Activated CD4-positive, alpha-beta T cell treated with anti-CD3 and anti-CD28 coated beads, Interleukin-10, Interleukin-2, amounts not matched to agents 100 ng/mL and 50 ng/mL, durations not matched to agents 16 hours and 8 hours (primary cell): ENCODE data around the gene SLC28A3.
"Not testable (repeated sequence)": the region's sequence is repeated elsewhere in the genome, so short reads cannot be mapped to it uniquely, and the experiment has no call there.

ENCODE experiments used
- DNase-seq: peaks from one replicate; pipeline ENCODE4 v3.0.0-alpha.2; 2020

SLC28A3 gene, protein sequence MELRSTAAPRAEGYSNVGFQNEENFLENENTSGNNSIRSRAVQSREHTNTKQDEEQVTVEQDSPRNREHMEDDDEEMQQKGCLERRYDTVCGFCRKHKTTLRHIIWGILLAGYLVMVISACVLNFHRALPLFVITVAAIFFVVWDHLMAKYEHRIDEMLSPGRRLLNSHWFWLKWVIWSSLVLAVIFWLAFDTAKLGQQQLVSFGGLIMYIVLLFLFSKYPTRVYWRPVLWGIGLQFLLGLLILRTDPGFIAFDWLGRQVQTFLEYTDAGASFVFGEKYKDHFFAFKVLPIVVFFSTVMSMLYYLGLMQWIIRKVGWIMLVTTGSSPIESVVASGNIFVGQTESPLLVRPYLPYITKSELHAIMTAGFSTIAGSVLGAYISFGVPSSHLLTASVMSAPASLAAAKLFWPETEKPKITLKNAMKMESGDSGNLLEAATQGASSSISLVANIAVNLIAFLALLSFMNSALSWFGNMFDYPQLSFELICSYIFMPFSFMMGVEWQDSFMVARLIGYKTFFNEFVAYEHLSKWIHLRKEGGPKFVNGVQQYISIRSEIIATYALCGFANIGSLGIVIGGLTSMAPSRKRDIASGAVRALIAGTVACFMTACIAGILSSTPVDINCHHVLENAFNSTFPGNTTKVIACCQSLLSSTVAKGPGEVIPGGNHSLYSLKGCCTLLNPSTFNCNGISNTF

DNA sequence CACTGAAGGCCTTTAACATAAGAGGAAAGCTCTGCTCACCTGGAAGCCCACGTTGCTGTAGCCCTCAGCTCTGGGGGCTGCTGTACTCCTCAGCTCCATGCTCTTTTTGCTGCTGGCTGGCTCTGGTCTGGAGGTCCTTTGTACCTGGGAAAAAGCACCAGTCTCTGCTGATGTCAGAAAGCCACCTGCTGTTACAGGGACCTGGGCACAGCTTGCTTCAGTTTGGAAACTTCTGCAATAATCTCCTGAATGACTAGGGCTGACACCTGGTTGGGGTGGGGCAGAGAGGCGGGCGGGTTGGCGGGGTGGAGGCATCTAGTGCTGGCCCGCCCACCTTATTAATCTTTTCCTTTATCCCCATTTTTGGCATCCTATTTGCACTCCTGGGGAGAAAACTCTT, at the start of gene SLC28A3:
SLC28A3 (minus strand) TSS at position 224 of the 400 bp plus-strand sequence; CDS start at position 99, 125 bp downstream.
- DNase-seq, result no peak

DNA sequence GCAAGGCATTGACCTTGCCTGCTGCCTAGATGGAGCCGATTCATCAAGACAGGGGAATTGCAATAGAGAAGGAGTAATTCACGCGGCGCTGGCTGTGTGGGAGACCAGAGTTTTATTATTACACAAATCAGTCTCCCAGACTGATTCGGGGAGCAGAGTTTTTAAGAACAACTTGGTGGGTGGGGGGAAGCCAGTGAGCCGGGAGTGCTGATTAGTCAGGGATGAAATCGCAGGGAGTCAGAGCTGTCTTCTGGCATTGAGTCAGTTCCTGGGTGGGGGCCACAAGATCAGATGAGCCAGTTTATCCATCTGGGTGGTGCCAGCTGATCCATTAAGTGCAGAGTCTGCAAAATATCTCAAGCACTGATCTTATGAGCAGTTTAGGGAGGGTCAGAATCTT, 49.7 kb upstream of the SLC28A3 start:
- DNase-seq, result peak; percentile 31

DNA sequence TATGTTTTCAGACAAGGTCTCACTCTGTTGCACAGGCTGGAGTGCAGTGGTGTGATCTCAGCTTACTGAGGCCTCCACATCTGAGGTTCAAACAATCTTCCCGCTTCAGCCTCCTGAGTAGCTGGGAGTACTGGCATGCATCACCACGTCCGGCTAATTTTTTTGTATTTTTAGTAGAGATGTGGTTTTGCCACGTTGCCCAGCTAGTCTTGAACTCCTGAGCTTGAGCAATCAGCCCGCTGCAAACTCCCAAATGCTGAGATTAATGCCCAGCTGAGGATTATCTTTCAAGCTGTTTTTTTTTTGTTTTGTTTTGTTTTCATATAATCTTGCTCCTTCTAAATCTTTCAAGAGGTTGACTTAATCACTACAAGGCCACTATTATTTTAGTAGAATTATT, 47.3 kb upstream of the SLC28A3 start:
- no peak for DNase-seq

DNA sequence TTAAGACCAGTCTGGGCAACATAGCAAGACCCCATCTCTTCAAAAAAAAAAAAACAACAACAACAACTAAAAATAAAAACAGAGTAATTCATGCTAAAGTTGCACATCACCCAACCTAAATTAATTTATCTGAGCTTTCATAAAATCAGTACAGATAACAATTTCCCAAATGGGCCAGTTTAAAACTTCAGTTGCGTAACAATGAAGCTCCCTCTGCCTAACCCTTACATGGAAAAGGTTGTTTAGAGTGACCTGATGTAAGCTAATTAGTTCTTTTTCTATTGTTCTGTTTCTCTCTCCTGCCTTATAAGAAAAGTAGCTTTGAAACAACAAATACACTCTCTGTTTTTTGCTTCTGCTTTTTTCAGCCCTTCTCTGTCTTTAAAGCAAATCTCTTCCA, 46.2 kb upstream of the SLC28A3 start:
- DNase-seq, result no peak

DNA sequence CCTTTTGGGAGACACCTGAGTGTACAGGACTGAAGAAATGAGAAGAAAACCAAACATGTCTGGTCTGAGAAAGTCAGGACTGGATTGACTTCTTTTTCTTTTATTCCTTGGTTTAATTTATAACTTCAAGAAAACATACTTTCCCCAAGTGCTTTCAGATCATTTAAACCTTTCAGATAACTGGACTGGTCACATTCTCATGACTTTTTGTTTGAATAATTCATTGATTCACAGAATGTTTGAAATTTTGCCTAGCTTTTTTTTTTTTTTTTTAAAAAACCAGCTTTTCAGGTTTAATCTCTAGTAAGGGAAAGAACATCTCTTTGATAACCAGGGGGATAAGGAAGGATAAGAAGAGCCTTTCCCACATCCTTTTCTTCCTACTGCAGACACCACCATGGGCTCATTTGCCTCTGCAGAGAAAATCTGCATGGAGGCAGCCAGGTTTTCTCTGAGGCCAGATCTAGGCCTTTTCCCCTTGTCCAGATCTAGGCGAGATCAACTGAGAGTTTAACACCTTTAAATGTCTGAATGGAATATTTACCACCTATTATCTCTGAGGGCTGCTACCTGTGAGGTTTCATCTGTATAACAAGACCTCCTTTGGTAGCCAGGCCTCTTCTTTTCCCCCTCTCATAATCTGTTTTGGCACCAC, 45.0 kb upstream of the SLC28A3 start:
- no peak for DNase-seq

DNA sequence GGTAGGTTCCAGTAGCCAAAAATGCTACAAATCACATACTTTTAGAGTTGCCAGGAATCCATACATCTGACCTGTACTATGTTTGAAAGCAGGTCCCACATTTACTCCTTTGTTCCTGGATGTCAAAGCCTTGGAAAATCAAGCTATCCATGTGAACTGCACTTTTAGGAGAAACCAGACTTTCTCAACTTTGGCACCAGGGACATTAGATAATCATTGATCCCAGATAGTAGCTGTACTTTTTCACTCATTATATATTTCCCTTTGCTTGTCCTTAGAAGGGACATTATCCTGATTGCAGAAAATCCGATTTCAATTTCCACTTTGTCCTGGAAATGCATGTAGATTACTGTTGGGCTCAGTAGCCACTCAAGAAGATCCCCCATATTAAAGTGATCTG, 44.1 kb upstream of the SLC28A3 start:
- DNase-seq, result no peak

DNA sequence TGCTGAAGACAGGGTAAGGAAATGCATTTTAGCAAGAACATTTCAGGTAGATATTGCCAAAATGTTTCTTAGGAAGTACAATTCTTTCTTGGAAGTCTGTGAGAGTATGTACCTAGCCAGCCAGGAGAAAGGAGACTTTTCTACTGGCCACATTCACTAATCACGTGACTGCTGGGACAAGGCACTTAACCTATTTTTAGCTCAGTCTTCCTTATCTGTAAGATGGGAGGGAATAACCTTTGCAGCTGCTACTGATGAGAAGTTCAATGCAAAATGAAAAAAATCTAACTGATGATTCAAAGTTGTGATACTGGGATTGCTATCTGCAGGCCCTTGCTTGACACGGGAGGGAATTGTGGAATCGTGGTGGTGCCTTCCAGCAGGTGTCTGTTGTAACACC, 42.6 kb upstream of the SLC28A3 start:
- DNase-seq, result no peak

DNA sequence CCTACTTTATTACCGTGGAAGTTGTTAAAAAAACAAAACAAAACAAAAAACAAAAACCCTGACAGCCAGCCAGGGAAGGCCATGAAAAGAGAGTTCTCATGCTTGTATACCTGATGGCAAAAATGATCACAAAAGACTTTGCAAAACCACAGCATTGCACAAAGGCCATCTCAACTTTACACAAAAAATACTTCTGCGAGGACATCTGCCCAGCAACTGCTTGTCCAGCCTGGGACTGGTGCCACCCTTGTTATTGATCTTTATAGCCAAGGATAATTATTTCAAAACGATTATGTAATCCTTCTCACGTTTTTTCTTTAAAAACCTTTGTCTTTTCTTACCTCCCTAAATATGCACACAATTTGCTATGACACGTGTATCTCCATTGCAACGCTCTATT, 42.2 kb upstream of the SLC28A3 start:
- DNase-seq, result no peak

DNA sequence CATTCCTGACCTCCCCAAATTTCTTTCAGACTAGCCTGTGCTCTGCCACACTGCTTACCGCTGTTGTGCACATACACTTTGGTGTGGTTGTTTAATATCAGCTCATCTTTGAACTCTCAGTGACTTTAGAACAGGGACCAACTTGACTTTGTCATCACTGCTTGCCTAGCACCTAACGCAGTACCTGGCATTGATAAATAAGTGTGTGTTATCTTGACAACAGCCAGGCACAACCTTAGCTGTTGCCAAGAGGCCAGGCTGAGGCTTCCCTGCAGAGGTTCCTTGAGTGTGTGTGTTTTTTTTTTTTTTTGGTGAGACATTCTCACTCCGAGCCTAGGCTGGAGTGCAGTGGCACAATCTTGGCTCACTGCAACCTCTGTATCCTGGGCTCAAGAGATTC, 41.0 kb upstream of the SLC28A3 start:
- DNase-seq, result no peak

DNA sequence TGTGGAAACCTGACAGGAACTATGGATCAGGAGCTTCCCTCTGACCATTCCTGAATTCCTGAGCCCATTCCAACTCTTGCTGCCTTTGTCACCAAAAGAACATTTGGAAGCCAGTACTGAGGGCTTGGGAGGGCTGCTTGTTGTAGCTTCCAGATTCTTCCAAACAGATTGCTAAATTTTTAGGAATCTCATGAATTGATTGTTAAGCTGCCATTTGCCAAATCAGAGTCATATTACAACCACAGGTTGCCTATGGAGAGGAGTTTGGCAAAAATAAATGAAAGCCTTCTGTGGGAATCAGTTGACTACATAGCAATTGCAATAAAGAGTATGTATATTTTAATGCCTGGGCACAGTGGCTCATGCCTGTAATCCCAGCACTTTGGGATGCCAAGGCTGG, 39.2 kb upstream of the SLC28A3 start:
- DNase-seq, result no peak

DNA sequence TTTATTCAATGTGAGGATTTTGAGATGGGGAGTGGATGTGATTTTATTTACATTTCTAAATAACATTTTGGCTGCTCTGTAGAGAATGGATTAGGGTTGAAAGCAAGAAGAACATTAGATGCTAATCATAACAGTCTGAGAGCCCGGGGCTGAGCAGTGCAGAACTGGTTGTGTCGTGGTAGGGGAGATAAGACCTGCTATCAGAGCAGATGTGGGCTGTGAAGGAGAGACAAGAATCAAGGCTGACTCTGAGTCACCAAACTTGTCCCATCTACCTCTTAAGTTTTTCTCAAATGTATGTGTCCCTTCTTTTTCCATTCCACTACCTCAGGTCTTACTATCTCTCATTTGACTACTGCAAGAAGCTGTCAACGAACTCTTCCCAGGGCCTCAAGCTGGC, 35.4 kb upstream of the SLC28A3 start:
- DNase-seq, result no peak

DNA sequence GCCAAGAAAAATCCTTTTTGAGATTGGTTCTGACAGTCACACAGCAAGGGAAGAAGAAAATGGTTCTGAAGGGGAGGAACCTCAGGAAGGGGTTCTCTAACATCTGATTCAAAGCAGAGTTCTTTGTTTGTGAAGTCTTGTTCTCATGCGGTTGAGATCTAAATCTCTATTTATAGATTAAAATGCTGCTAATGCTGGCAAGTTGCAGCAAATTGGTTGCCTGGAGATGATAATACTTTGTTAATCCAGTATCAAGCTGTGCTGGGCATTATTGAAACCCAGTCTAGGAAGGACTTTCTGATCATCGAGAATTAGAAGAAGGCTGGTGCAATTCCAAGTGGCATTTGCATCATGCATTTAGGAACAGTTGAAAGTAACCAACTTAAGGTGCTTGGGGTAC, 34.0 kb upstream of the SLC28A3 start:
- DNase-seq, result no peak

DNA sequence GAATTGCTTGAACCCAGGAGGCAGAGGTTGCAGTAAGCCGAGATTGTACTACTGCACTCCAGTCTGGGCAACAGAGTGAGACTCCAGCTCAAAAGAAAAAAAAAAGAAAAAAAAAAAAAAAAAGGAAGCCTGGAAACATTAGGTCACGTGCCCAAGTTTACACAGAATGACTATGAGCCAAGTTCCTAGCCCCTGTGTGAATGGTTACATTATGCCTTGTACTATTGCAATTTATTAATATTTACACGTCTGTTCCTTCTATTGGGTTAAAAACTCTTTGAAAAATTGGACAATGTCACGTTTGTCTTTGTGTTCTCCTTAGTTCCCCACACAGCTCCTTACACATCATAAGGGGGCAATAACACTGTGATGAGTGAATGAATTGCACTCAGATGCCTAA, 33.5 kb upstream of the SLC28A3 start:
- no peak for DNase-seq

DNA sequence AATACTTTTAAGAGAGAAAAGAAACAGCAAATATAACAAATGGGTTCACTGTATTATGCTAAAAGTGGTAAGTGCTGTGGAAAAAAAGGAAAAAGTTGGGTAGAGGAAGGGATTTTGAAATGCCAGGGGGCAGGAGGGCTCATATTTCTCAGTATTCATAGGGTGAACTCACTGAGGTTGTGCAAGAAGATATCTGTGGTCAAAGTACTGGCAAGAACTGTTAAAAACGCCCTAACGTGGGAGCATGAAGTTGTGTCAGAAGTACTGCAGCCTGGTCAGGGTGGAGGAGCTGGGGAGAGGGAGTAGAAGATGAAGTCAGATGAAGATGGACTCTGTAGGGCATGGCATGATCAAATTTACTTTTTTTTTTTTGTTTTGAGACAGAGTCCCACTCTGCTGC, 31.2 kb upstream of the SLC28A3 start:
- no peak for DNase-seq

DNA sequence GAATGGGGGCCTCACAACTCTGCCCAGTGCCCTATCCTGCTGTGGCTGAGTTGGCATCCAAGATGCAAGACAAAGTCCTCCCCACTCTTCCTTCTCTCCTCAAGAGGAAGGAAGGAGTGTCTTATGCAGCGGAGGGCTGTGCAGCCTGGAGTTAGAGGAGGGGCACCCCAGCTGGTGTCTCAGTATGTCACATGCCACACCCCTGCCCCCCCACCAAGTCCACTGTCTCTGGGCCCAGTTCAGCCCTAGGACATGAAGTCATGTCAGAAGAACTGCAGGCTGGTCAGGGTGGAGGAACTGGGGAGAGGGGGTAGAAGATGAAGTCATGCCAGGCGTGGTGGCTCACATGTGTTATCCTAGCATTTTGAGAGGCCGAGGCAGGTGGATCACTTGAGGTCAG, 28.0 kb upstream of the SLC28A3 start:
- no peak for DNase-seq

DNA sequence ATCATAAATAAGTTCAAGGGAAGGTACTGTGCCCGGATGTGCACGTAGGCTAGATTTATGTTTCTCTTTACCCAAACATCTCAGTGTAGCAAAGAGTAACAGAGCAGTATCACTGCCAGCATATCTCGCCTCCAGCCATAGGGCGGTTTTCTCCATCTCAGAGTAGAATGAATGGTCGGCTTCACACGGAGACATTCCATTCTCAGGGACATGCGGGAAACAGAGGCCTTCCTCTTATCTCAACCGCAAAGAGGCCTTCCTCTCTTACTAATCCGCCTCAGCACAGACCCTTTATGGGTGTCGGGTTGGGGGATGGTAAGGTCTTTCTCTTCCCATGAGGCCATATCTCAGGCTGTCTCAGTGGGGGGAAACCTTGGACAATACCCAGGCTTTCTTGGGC, 27.2 kb upstream of the SLC28A3 start:
- not testable (repeated sequence) for DNase-seq

DNA sequence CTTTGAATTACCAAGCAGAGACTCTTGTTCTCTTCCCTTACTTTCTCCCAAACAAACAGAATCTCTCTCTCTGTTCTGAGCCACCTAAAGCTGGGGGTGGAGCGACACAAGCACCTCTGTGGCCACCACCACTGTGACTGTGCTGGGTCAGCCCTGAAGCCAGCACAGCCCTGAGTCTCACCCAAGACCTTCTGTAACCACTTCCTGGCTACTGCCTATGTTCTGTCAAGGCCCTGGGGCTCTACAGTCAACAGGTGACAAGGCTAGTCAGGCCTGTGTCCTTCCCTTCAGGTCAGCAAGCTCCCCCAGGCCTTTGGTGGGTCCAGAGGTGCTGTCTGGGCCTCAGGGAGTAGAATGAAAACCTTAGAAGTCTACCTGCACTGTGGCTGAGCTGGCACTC, 26.1 kb upstream of the SLC28A3 start:
- DNase-seq, result no peak

DNA sequence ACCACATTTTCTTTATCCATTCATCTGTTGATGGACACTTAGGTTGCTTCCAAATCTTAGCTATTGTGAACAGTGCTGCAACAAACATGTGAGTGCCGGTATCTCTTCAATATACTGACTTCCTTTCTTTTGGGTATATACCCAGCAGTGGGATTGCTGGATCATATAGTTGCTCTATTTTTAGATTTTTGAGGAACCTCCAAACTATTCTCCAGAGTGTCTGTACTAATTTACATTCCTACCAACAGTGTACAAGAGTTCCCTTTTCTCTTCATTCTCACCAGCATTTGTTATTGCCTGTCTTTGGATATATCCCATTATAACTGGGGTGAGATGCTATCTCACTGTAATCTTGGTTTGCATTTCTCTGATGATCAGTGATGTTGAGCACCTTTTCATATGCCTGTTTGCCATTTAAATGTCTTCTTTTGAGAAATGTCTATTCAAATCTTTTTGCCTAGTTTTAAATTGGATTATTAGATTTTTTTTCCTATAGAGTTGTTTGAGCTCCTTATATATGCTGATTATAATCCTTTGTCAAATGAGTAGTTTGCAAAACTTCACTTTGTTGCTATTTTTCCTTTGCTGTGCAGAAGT, 24.4 kb upstream of the SLC28A3 start:
- DNase-seq, result not testable (repeated sequence)

DNA sequence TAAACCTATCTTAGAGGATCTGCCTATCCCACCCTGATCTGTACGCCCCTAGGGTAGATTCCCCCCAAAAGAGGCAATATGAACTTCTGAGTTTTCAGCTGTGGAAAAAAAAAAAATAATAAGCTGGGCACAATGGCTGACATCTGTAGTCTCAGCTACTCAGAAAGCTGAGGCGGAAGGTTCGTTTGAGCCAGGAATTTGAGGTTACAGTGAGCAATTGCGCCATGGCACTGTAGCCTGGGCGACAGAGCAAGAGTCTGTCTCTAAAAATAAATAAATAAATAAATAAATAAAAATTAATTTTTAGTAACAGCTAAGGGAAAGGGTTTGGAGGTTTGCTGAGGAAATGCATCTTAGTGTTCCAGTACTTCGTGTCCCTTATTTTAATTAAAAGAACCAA, 21.1 kb upstream of the SLC28A3 start:
- DNase-seq, result no peak

DNA sequence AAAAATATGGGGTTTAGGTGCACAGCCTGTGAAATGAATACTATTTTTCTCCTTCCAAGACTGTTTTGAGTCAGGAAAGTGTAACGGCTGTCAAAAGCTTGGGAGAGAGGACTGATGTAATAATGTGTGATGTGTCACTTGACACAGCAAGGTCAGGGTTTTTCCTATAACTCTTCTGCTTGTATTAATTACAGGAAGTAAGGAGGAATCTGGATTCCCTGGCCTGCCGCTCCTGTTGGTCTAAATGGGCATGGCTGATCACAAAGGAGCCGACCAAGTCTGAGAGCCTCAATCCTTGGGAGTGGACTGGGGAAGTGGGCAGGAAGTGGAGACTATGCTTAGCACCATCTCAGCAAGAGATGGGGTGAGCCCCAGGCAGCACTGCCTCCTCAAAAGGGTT, 16.7 kb upstream of the SLC28A3 start:
- peak; percentile 5 for DNase-seq

DNA sequence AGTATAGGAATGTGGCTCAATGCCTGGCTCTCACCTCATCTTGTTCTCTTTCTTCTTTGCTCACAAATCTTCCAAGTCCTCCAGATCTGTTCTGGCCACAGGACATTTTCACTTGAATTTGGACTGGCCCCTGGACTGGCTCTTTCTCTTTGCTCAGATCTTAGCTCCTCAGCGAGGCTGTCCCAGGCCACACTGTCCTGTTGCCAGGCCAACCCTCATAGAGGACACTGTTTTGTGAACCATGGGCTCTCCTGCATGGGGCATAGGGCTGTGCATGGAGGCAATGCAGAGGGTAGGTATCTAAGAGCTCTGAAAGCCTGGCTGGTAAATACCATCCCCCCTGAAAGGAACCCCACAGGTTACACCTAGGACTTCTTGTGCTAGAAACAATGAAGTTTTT, 13.5 kb upstream of the SLC28A3 start:
- DNase-seq, result no peak

DNA sequence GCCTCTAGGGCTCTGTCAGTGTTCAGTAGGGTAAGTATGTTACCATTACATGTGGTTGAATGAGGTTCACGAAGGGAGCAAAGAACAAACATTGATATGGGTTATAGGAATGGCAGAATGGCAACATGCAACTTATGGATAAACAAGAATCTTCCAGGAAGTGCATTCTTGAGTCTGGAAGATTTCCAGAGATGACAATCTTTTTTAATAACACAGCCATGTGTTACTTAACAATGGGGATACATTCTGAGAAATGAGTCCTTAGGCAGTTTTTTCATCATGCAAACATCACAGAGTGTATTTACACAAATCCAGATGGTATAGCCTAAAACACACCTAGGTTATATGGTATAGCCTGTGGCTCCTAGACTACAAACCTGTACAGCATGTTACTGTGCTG, 9.1 kb upstream of the SLC28A3 start:
- no peak for DNase-seq

DNA sequence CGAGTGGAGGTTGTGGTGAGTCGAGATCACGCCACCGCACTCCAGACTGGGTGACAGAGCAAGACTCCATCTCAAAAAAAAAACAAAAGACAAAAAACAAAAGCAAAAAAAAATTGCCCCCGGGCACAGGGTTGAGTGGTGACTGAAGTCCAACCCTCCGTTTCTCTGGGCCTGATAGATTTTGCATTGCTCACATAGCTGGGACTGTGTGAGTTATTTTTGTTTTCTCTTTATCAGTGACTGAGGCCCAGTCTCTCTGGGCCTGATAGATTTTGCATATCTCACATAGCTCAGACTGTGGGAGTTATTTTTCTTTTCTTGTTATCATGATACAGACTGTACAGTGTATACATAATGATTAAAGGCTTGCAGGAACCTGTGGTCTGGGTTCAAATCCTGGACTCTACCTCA, 2.6 kb upstream of the SLC28A3 start:
- no peak for DNase-seq

DNA sequence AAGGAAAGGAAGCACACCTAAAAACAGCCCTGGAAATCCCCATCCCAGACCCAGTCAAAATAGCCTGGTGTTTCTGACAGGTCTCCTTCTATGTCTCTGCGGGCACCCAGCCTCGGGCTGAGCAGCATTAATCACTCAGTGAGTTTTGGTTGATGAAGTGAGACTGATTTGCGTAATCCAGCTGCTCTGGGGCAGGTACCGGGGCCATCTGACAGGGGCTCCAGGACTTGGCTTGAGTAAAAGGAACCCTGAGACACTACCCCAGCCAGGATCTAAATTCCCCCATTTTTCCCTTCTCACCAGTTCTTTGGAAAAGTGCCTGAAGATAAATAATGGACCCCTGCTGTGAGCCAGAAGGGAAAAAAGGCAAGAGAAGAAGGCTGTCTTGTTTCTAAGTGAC, 596 bp downstream of the SLC28A3 start:
- no peak for DNase-seq
